ENCODE data around the gene BOD1.

BOD1 gene

GRCh38 chr5:173640156-173640804 lies 23.8 kb upstream of the BOD1 start:
- DNase-seq (ENCODE audit: low spot score) = no peak

GRCh38 chr5:173638126-173639040 lies 21.9 kb upstream of the BOD1 start:
- DNase-seq (ENCODE audit: low spot score) = no peak

- DNase-seq (ENCODE audit: low spot score) = no peak
Measured at GRCh38 chr5:173637340-173637739, 20.9 kb upstream of the BOD1 start.

GRCh38 chr5:173634465-173634983 lies 18.1 kb upstream of the BOD1 start:
- DNase-seq (ENCODE audit: low spot score) = no peak

- DNase-seq (ENCODE audit: low spot score) = peak; percentile 75
Measured at GRCh38 chr5:173633304-173633703, 16.9 kb upstream of the BOD1 start.

GRCh38 chr5:173631478-173631877 lies 15.0 kb upstream of the BOD1 start:
- DNase-seq (ENCODE audit: low spot score) = no peak

- no peak for DNase-seq (ENCODE audit: low spot score)
Measured at GRCh38 chr5:173630724-173631365, 14.4 kb upstream of the BOD1 start.

GRCh38 chr5:173629628-173630027 lies 13.2 kb upstream of the BOD1 start:
- no peak for DNase-seq (ENCODE audit: low spot score)

- no peak for DNase-seq (ENCODE audit: low spot score)
Measured at GRCh38 chr5:173628501-173628900, 12.1 kb upstream of the BOD1 start.

- DNase-seq (ENCODE audit: low spot score) = no peak
Measured at GRCh38 chr5:173627860-173628392, 11.5 kb upstream of the BOD1 start.

GRCh38 chr5:173627271-173627670 lies 10.8 kb upstream of the BOD1 start:
- no peak for DNase-seq (ENCODE audit: low spot score)

GRCh38 chr5:173626505-173626820 lies 10.0 kb upstream of the BOD1 start:
- DNase-seq (ENCODE audit: low spot score) = no peak

GRCh38 chr5:173625673-173626504 lies 9.4 kb upstream of the BOD1 start:
- peak; percentile 21 for DNase-seq (ENCODE audit: low spot score)

GRCh38 chr5:173625261-173625660 lies 8.8 kb upstream of the BOD1 start:
- no peak for DNase-seq (ENCODE audit: low spot score)

GRCh38 chr5:173624282-173624681 lies 7.8 kb upstream of the BOD1 start:
- DNase-seq (ENCODE audit: low spot score) = peak; percentile 47

GRCh38 chr5:173623789-173624188 lies 7.3 kb upstream of the BOD1 start:
- no peak for DNase-seq (ENCODE audit: low spot score)

- peak; percentile 95 for DNase-seq (ENCODE audit: low spot score)
Measured at GRCh38 chr5:173623296-173623771, 6.9 kb upstream of the BOD1 start.

GRCh38 chr5:173622183-173623047 lies 6.0 kb upstream of the BOD1 start:
- DNase-seq (ENCODE audit: low spot score) = no peak

- no peak for DNase-seq (ENCODE audit: low spot score)
Measured at GRCh38 chr5:173620784-173621183, 4.3 kb upstream of the BOD1 start.

GRCh38 chr5:173618927-173619519 lies 2.6 kb upstream of the BOD1 start:
- peak; percentile 78 for DNase-seq (ENCODE audit: low spot score)
